H1 (cell line): ENCODE results near the gene PDZRN4. TPM values are rescaled to one million over a fixed set of nuclear protein-coding genes. Genes with fewer than 3 reads are reported as not detected.

Source experiments
- CTCF ChIA-PET: fragments of 300-600 bp; sonication (Branson Sonifier 250); formaldehyde crosslinking; loops from one replicate; lab custom pipeline; 2021; ENCODE audit not compliant: partially characterized antibody; lab: Charles Lee
- POLR2A ChIA-PET: fragments of 300-600 bp; sonication (Branson Sonifier 250); formaldehyde crosslinking; loops from one replicate; lab custom pipeline; 2021; ENCODE audit warnings: inconsistent platforms; ENCODE audit not compliant: partially characterized antibody; lab: Charles Lee
- DNase-seq, 2 experiments: peaks; one replicate each; pipeline versions ENCODE4 v3.0.0 to v3.0.0-alpha.2; 2010 to 2022; ENCODE audit warnings: low spot score in 2 of 2, low read depth in 1 of 2, mixed read lengths in 1 of 2
- FAIRE-seq: peaks from 2 replicates; lab custom pipeline; 2011; peaks lifted over from hg19 to GRCh38; lab: Jason Lieb, UNC
- H2AFZ ChIP-seq: 2 replicates; pipeline ENCODE4 v1.8.1; 2012; ENCODE audit warnings: low read length, inconsistent platforms
- H2AK5ac ChIP-seq: 2 replicates; pipeline ENCODE4 v1.6.1; 2013; ENCODE audit warnings: low read depth, low read length
- H2BK120ac ChIP-seq: replicated peaks from 2 replicates; pipeline ENCODE3; 2013; ENCODE audit warnings: low read depth, low read length, inconsistent platforms
- H2BK12ac ChIP-seq: 2 replicates; pipeline ENCODE4 v1.6.1; 2013; ENCODE audit warnings: low read depth, low read length
- H2BK15ac ChIP-seq: 2 replicates; pipeline ENCODE4 v1.6.1; 2013; ENCODE audit warnings: low read length
- H2BK20ac ChIP-seq: 2 replicates; pipeline ENCODE4 v1.6.1; 2013; ENCODE audit warnings: low read length
- H2BK5ac ChIP-seq: 2 replicates; pipeline ENCODE4 v1.6.1; 2013; ENCODE audit warnings: low read depth, low read length
- H3K14ac ChIP-seq: 2 replicates; pipeline ENCODE4 v1.6.1; 2013; ENCODE audit warnings: inconsistent platforms; ENCODE audit not compliant: insufficient read length
- H3K18ac ChIP-seq: 2 replicates; pipeline ENCODE4 v1.6.1; 2013; ENCODE audit warnings: low read length; ENCODE audit errors: extremely low read depth
- H3K23ac ChIP-seq: 2 replicates; pipeline ENCODE4 v1.6.1; 2013; ENCODE audit warnings: inconsistent platforms; ENCODE audit not compliant: insufficient read length
- H3K23me2 ChIP-seq: 2 replicates; pipeline ENCODE4 v1.6.1; 2013; ENCODE audit warnings: low read depth, low read length
- H3K27ac ChIP-seq: 2 replicates; pipeline ENCODE4 v1.6.1; 2011; ENCODE audit warnings: low read depth, low read length, inconsistent platforms
- H3K27me3 ChIP-seq, 4 experiments: replicated peaks in 1 of 4; 1 replicate in 1 of 4; 2 replicates in 3 of 4; pipeline versions ENCODE4 v1.6.1 to v1.8.1; 2011 to 2013; ENCODE audit warnings: low read length in 3 of 4, mild to moderate bottlenecking in 3 of 4, inconsistent platforms in 2 of 4, mixed read lengths in 2 of 4, moderate library complexity in 1 of 4; ENCODE audit not compliant: control insufficient read depth in 3 of 4, insufficient read depth in 3 of 4; ENCODE audit errors: extremely low read depth in 1 of 4
- H3K36me3 ChIP-seq, 4 experiments: 2 replicates each; pipeline versions ENCODE4 v1.6.1 to v1.8.1; 2011 to 2013; ENCODE audit warnings: mild to moderate bottlenecking in 4 of 4, low read length in 3 of 4, moderate library complexity in 2 of 4, control low read depth in 1 of 4, inconsistent platforms in 1 of 4; ENCODE audit not compliant: insufficient read depth in 4 of 4, control insufficient read depth in 2 of 4
- H3K4ac ChIP-seq: replicated peaks from 2 replicates; pipeline ENCODE3; 2013; ENCODE audit warnings: low read length, low read depth, mixed read lengths, inconsistent platforms; ENCODE audit not compliant: insufficient read length
- H3K4me1 ChIP-seq, 4 experiments: replicated peaks in 1 of 4; 1 replicate in 1 of 4; 2 replicates in 3 of 4; pipeline versions ENCODE4 v1.6.1 to v1.8.1; 2011 to 2013; ENCODE audit warnings: low read length in 3 of 4, inconsistent platforms in 2 of 4, mixed read lengths in 1 of 4; ENCODE audit not compliant: insufficient read depth in 4 of 4, control insufficient read depth in 3 of 4
- H3K4me2 ChIP-seq, 2 experiments: 2 replicates each; pipeline versions ENCODE4 v1.6.1 to v1.8.1; 2011 to 2013; ENCODE audit warnings: low read depth in 2 of 2, low read length in 2 of 2, control low read depth in 1 of 2, inconsistent platforms in 1 of 2, mild to moderate bottlenecking in 1 of 2; ENCODE audit not compliant: insufficient read depth in 1 of 2
- H3K4me3 ChIP-seq, 4 experiments: fragments of 200-600, 300-600 bp in 1 of 4; sonication (generic), shearing (Covaris generic), sonication (Bioruptor Twin) in 1 of 4; 2 replicates each; pipeline versions ENCODE4 v1.5.1 to v1.8.1; 2011 to 2016; ENCODE audit warnings: low read length in 4 of 4, low read depth in 3 of 4, control low read depth in 2 of 4, inconsistent platforms in 2 of 4, mild to moderate bottlenecking in 2 of 4, mixed read lengths in 1 of 4, moderate library complexity in 1 of 4; ENCODE audit not compliant: insufficient read depth in 2 of 4; ENCODE audit errors: extremely low read depth in 1 of 4
- H3K56ac ChIP-seq: replicated peaks from 2 replicates; pipeline ENCODE3; 2013; ENCODE audit warnings: low read depth, mild to moderate bottlenecking, mixed read lengths, low read length, inconsistent platforms; ENCODE audit not compliant: insufficient read length
- H3K79me1 ChIP-seq: 2 replicates; pipeline ENCODE4 v1.6.1; 2013; ENCODE audit warnings: low read depth, low read length, control low read depth
- H3K79me2 ChIP-seq, 2 experiments: 2 replicates each; pipeline versions ENCODE4 v1.6.1 to v1.8.1; 2012 to 2013; ENCODE audit warnings: low read length in 2 of 2, mild to moderate bottlenecking in 2 of 2, inconsistent platforms in 1 of 2; ENCODE audit not compliant: insufficient read depth in 2 of 2, control insufficient read depth in 1 of 2
- H3K9ac ChIP-seq, 4 experiments: replicated peaks in 1 of 4; 1 replicate in 1 of 4; 2 replicates in 3 of 4; pipeline versions ENCODE4 v1.6.1 to v1.8.1; 2011 to 2013; ENCODE audit warnings: low read depth in 3 of 4, low read length in 3 of 4, control low read depth in 2 of 4, mild to moderate bottlenecking in 2 of 4, moderate library complexity in 2 of 4, inconsistent platforms in 1 of 4; ENCODE audit errors: extremely low read depth in 1 of 4
- H3K9me3 ChIP-seq, 2 experiments: 2 replicates each; pipeline versions ENCODE4 v1.6.1 to v1.8.1; 2012 to 2013; ENCODE audit warnings: mild to moderate bottlenecking in 2 of 2, moderate library complexity in 2 of 2, control low read depth in 1 of 2, inconsistent platforms in 1 of 2, low read depth in 1 of 2, low read length in 1 of 2, mixed read lengths in 1 of 2; ENCODE audit not compliant: insufficient read depth in 2 of 2
- H4K20me1 ChIP-seq, 2 experiments: replicated peaks in 1 of 2; 2 replicates each; pipeline versions ENCODE3 to v1.8.1; 2011 to 2013; ENCODE audit warnings: inconsistent platforms in 2 of 2, low read length in 2 of 2, mild to moderate bottlenecking in 1 of 2; ENCODE audit not compliant: insufficient read depth in 2 of 2, control insufficient read depth in 1 of 2
- H4K5ac ChIP-seq: 2 replicates; pipeline ENCODE4 v1.6.1; 2013; ENCODE audit warnings: low read length, low read depth, mixed read lengths, inconsistent platforms; ENCODE audit not compliant: insufficient read length
- H4K8ac ChIP-seq: 2 replicates; pipeline ENCODE4 v1.8.0; 2013; ENCODE audit warnings: mild to moderate bottlenecking, moderate library complexity, low read length, inconsistent platforms; ENCODE audit not compliant: insufficient read depth; ENCODE audit errors: extremely low read depth
- H4K91ac ChIP-seq: replicated peaks from 2 replicates; pipeline ENCODE3; 2013; ENCODE audit warnings: low read length, mixed read lengths, inconsistent platforms; ENCODE audit not compliant: insufficient read length
- CHD1 ChIP-seq: IDR thresholded peaks from 2 replicates; pipeline ENCODE4 v1.6.1; 2012; ENCODE audit warnings: low read depth, low read length, improper control_type of control experiment
- HDAC2 ChIP-seq, 2 experiments: fragments of 300-600 bp in 1 of 2; sonication (generic) in 1 of 2; IDR thresholded peaks; 2 replicates each; pipeline ENCODE4 v1.6.1; 2011 to 2012; ENCODE audit warnings: low read depth in 2 of 2, low read length in 2 of 2, mild to moderate bottlenecking in 2 of 2, moderate library complexity in 2 of 2, borderline replicate concordance in 1 of 2, inconsistent platforms in 1 of 2
- JUN ChIP-seq: IDR thresholded peaks from 2 replicates; pipeline ENCODE4 v1.6.1; 2011; ENCODE audit warnings: low read depth, mild to moderate bottlenecking, improper control_type of control experiment, low read length
- NRF1 ChIP-seq: IDR thresholded peaks from 2 replicates; pipeline ENCODE4 v1.6.1; 2011; ENCODE audit warnings: mild to moderate bottlenecking, low read depth, low read length, improper control_type of control experiment
- POU5F1 ChIP-seq: IDR thresholded peaks from 2 replicates; pipeline ENCODE4 v1.6.1; 2011; ENCODE audit warnings: low read depth, mild to moderate bottlenecking, low read length, moderate library complexity
- SAP30 ChIP-seq: fragments of 300-600 bp; sonication (generic); IDR thresholded peaks from 2 replicates; pipeline ENCODE4 v1.7.1; 2012; ENCODE audit warnings: low read length, moderate library complexity, mild to moderate bottlenecking, inconsistent platforms; ENCODE audit not compliant: insufficient read depth, insufficient replicate concordance
- SP2 ChIP-seq: IDR thresholded peaks from 2 replicates; pipeline ENCODE4 v1.6.1; 2012; ENCODE audit warnings: mild to moderate bottlenecking, low read length, inconsistent platforms
- TAF1 ChIP-seq: IDR thresholded peaks from 2 replicates; pipeline ENCODE4 v1.6.1; 2011; ENCODE audit warnings: mild to moderate bottlenecking, low read depth, low read length
- TBP ChIP-seq: IDR thresholded peaks from 2 replicates; pipeline ENCODE4 v1.6.1; 2011; ENCODE audit warnings: low read depth, low read length, improper control_type of control experiment
- WGBS, 2 experiments: shearing (Covaris generic) in 1 of 2; methylation state at CpG; one replicate each; pipeline versions ENCODE4 v1.1.6 to v1.1.7; 2013 to 2015; ENCODE audit warnings: low lambda C conversion rate in 2 of 2, mixed read lengths in 2 of 2, inconsistent platforms in 1 of 2, low coverage in 1 of 2, missing lambda C conversion rate in 1 of 2; ENCODE audit not compliant: insufficient replicate concordance in 2 of 2, insufficient coverage in 1 of 2, insufficient read length in 1 of 2; ENCODE audit errors: extremely low coverage in 1 of 2, missing lambda C conversion rate in 1 of 2; 5-methylcytosine and 5-hydroxymethylcytosine counted together
- polyA plus RNA-seq, 7 experiments: library from polyadenylated mRNA; depleted of rRNA in 3 of 7; stranded (reverse) in 5 of 7; unstranded in 2 of 7; fragments of >200 nt in 5 of 7; fragments of 200-250 nt in 2 of 7; gene quantifications; 1 replicate in 5 of 7; 2 replicates in 1 of 7; 4 replicates in 1 of 7; pipeline versions ENCODE4 v1.2.1 to v1.2.3, GENCODE V29; 2011 to 2013; ENCODE audit warnings: missing spikeins in 2 of 7, mixed read lengths in 2 of 7
- total RNA-seq: library from RNA; stranded (reverse); fragmentation: NEBNext Ultra II Directional; extraction: Animal tissue kit (Norgen Biotek cat#: 25700); gene quantifications from 2 replicates; pipeline ENCODE4 v1.2.1, GENCODE V29; 2021

Gene PDZRN4
- total and polyA plus RNA-seq, 2 of the 8 experiments (the other 6 are each of a cell fraction or from before 2014, with no cell fraction given), result not detected

DNA sequence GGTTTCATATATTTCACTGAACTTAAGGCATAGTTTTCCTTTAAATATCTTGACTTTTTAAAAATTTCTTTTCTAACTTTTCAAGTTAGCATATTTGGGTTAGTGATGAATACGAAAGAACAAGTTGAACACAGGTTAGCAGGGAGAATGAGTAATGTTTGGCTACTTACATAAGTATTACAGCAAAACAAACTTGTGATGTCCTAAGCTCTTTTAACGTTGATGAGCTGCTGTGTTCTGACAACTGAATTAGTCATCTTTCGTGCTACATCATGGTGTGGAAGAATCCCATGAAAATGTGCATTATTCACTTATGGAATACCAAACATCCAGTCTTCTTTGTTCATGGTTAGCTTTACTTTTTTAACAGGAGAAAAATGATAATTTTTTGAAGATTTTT, 36.3 kb upstream of the PDZRN4 start:
- Histone ChIP-seq H3K23ac (no peak overlapping the region), H3K27me3 (no peaks in the 10 kb centered on the region), H3K9me3 (peaks cover 0 to 9% of the 10 kb centered on the region in 2 experiments; a peak in 1 of 4 replicates), H3K4me2 (no peak overlapping the region), H2BK5ac (no peak overlapping the region), H3K4me3 (no peak overlapping the region), H3K4ac (no peak overlapping the region), H3K36me3 (no peaks in the 10 kb centered on the region), H3K27ac (no peak overlapping the region), H3K79me2 (no peaks in the 10 kb centered on the region), H4K91ac (no peak overlapping the region), H4K8ac (no peak overlapping the region), H2AK5ac (no peak overlapping the region), H2AFZ (no peak overlapping the region), H2BK12ac (no peak overlapping the region), H3K18ac (no peak overlapping the region), H3K4me1 (no peaks in the 10 kb centered on the region), H3K56ac (no peak overlapping the region), H4K5ac (no peak overlapping the region), H2BK15ac (no peak overlapping the region), H2BK120ac (no peak overlapping the region), H3K9ac (no peak overlapping the region), H3K14ac (no peak overlapping the region), H3K79me1 (no peaks in the 10 kb centered on the region), H2BK20ac (no peak overlapping the region), H4K20me1 (no peaks in the 10 kb centered on the region), H3K23me2 (no peaks in the 10 kb centered on the region)
- DNase-seq (no peak), FAIRE-seq (no peak)
- ChIA-PET CTCF (interaction anchor here (0.7 kb wide), 1 partner anchor 9 kb away, joined by 3 read pairs; no protein-coding TSS in a partner anchor), POLR2A (interaction anchor here (0.5 kb wide), 1 partner anchor 544 kb away, joined by 3 read pairs; no protein-coding TSS in a partner anchor)
- 91% methylated on average over 3 of the region's 3 CpGs; no CpG with 5 or more reads in 1 of the 2 experiments for WGBS, 2 experiments
- TF ChIP-seq SP2 (no peak), TBP (no peak), HDAC2 (IDR thresholded peaks at IDR 0.05; ENCODE audit: borderline replicate concordance in 1 of 2, low read depth in 2 of 2, low read length in 2 of 2) (no peak), TAF1 (no peak), CHD1 (no peak), JUN (no peak), NRF1 (no peak), SAP30 (no peak), POU5F1 (no peak)
